ENCODE results near the gene PSMC1.
"Not testable (repeated sequence)": the region's sequence is repeated elsewhere in the genome, so short reads cannot be mapped to it uniquely, and the experiment has no call there.

The PSMC1 gene

GRCh38 chr14:90246936-90247335, 9.4 kb upstream of the PSMC1 start:
- TF ChIP-seq, protein P1, sequence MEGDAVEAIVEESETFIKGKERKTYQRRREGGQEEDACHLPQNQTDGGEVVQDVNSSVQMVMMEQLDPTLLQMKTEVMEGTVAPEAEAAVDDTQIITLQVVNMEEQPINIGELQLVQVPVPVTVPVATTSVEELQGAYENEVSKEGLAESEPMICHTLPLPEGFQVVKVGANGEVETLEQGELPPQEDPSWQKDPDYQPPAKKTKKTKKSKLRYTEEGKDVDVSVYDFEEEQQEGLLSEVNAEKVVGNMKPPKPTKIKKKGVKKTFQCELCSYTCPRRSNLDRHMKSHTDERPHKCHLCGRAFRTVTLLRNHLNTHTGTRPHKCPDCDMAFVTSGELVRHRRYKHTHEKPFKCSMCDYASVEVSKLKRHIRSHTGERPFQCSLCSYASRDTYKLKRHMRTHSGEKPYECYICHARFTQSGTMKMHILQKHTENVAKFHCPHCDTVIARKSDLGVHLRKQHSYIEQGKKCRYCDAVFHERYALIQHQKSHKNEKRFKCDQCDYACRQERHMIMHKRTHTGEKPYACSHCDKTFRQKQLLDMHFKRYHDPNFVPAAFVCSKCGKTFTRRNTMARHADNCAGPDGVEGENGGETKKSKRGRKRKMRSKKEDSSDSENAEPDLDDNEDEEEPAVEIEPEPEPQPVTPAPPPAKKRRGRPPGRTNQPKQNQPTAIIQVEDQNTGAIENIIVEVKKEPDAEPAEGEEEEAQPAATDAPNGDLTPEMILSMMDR (IDR thresholded peaks at IDR 0.05; ENCODE audit: insufficient read depth, low read depth, low read length, missing control alignments): no peak
- DNase-seq (ENCODE audit: low read depth): no peak
- H3K4me3 ChIP-seq (ENCODE audit: low read length): no peak overlapping the region

- not testable (repeated sequence) for H3K4me3 ChIP-seq (ENCODE audit: low read length); DNase-seq (ENCODE audit: low read depth)
Observed at GRCh38 chr14:90247441-90247840, 8.9 kb upstream of the PSMC1 start.

- no peak overlapping the region for H3K4me3 ChIP-seq (ENCODE audit: low read length)
- TF ChIP-seq, protein P1 (IDR thresholded peaks at IDR 0.05; ENCODE audit: insufficient read depth, low read depth, low read length, missing control alignments): no peak
- DNase-seq (ENCODE audit: low read depth): no peak
Observed at GRCh38 chr14:90248594-90248993, 7.8 kb upstream of the PSMC1 start.

- H3K4me3 ChIP-seq (ENCODE audit: low read length): no peak overlapping the region
- TF ChIP-seq, protein P1 (IDR thresholded peaks at IDR 0.05; ENCODE audit: insufficient read depth, low read depth, low read length, missing control alignments): no peak
- no peak for DNase-seq (ENCODE audit: low read depth)
Observed at GRCh38 chr14:90253826-90254225, 2.5 kb upstream of the PSMC1 start.

DNA sequence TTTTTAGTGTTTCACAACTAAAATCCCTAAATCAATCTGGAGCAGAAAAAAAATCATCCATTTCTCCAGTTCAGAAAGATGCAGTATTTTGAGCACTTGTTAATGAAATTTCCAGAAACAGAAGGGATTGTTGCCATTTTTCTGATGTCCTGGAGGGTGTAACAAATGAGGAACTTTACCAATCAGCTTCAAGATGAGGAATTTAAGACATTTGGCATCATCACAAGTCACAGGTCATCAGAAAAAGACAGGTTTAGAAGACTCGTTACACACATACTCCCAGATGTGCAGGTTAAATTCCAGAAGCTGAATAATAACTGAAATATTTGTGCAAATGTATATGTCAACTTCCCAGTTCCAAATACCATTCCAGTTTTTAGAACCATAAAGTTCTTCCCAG, 482 bp upstream of the PSMC1 start:
- H3K4me3 ChIP-seq (ENCODE audit: low read length): peak overlapping the region; percentile 96
- DNase-seq (ENCODE audit: low read depth): no peak
- TF ChIP-seq, protein P1 (IDR thresholded peaks at IDR 0.05; ENCODE audit: insufficient read depth, low read depth, low read length, missing control alignments): no peak

DNA sequence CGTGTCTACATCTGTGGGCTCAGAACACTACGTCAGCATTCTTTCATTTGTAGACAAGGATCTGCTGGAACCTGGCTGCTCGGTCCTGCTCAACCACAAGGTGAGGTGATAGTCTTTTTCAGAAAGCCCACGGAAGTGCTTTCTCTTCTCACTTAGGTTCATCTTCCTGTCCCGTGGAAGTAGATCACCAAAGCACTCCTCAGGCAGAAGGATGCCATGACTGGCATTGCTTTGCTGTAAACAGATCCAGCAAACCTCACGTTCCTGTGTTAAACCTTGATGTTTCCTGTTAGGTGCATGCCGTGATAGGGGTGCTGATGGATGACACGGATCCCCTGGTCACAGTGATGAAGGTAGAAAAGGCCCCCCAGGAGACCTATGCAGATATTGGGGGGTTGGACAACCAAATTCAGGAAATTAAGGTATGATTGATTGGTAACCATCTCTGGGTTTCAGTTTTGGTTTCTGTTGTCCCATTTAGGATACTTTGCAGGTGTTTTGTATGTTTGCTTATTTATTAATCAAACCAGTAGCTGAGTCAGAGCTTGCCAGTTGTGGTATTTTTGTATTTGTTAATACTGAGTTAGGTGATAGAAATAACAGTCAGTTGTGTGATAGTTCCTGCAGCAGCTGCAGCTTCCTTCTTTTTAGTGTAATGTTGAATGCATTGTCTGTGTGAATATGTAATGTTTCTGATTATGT, 7.5 kb downstream of the PSMC1 start:
- TF ChIP-seq, protein P1 (IDR thresholded peaks at IDR 0.05; ENCODE audit: insufficient read depth, low read depth, low read length, missing control alignments): no peak
- no peak for DNase-seq (ENCODE audit: low read depth)
- no peak overlapping the region for H3K4me3 ChIP-seq (ENCODE audit: low read length)

DNA sequence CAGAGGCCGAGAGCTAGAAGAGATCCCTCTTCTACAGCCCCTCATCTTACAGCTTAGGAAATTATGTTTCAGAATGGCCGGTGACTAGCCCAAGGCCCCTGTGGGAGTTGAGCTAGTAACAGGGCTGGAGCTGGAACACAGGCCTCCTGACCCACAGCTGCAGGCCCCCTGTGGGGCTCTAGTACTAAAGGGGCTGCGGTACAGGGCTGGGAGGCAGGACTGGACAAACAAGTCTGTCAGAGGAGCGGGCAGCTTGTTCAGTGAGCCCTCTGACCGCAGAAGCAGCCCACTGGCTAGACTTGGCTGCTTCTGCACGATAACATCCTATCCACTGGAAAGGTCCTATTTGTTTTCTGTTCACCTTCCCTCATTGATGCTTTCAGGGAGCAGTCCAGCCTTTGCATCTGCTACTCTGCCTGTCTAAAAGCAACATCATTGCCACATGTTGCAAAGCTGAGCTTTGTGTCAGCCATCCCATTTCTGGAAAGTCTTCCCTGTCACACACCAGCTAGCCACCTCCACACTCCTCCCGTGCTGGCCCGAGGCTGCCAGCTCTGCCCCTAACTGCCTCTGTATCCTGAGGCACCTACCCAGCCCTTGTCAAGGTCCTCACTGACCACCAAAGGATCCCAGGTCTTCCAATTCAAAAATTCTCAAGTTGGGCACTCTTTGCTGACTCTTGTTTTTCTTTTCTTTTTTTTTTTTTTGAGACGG, 10.2 kb downstream of the PSMC1 start:
- no peak overlapping the region for H3K4me3 ChIP-seq (ENCODE audit: low read length)
- TF ChIP-seq, protein P1 (IDR thresholded peaks at IDR 0.05; ENCODE audit: insufficient read depth, low read depth, low read length, missing control alignments): no peak
- DNase-seq (ENCODE audit: low read depth): no peak
